ENCODE results near the gene RDX.

RDX gene

DNA sequence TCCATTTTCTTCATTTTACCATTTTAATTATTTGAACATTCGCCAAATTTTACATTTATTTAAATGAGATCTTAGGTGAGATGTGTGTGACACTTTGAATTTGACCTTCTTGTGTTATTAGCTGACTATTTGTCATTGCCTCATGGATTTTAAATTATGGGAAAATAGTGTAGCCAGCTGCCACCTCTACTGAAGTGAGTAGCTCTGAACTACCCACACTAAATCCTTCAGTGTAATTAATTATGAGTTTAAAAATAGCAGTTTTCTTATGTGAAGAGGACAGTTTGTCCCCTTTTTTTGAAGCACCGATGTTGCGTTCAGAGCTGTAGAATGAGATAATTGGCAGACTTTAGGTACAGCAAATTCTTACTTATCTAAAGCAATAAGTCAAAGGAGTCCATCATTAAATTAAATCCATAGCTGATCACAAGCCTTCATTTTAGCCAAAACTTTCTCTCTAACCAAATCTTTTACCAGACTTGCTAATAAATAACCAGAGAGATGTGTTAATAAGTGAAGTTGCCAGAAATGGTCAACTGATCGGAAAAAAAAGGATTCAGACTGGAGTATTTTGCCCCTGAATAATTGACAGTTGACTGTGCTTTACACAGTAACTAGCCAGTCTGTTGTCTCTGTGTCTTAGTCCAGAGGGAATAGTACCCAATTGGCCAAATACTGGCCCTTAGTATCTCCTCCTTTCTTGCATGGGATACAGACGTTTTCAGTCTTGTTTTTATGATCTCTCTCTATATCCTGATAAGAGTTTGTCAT, 128.2 kb downstream of the RDX start:
- no peak for DNase-seq

DNA sequence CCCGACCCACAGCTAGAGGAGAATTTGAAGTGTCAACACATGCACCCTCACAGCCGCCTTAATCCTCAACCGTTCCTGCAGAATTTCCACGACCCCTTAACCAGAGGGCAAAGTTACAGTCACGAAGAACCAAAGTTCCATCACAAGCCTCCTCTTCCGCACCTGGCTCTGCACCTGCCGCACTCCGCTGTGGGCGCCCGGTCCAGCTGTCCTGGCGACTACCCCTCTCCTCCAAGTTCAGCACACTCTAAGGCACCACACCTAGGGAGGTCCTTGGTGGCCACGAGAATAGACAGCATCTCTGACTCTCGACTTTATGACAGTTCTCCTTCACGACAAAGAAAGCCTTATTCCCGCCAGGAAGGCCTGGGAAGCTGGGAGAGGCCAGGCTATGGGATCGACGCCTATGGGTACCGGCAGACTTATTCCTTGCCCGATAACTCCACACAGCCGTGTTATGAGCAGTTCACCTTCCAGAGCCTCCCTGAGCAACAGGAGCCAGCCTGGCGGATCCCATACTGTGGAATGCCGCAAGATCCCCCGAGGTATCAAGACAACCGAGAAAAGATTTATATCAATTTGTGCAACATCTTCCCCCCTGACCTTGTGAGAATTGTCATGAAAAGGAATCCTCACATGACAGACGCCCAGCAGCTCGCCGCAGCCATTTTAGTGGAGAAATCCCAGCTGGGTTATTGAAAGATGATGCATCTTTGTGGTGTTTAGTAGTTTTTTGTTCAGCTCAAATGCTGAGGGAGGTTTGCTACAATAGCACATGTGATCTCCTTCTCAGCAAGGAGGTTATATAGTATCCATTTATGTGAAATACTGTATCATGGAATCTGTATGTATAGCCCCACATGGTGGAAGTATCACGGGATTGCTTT, 131.1 kb downstream of the RDX start:
- DNase-seq = no peak

DNA sequence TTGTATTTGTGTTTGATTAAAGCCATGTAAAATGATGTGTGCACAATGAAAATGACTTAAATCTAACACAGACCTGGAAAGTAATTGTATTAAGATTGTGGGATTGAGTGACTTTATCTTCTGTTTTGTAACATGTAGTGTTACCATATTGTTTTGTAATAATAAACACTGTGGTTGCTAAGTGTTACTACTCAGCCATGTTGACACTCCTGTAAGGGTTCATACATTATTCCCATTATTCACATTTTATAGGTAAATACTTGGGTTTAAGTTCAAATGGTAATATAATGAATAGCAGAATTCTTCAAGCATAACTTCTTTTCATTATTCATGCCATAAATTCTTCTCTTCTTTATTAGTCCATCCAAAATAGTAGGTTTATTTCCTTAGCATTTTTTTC, 134.2 kb downstream of the RDX start:
- DNase-seq = no peak

DNA sequence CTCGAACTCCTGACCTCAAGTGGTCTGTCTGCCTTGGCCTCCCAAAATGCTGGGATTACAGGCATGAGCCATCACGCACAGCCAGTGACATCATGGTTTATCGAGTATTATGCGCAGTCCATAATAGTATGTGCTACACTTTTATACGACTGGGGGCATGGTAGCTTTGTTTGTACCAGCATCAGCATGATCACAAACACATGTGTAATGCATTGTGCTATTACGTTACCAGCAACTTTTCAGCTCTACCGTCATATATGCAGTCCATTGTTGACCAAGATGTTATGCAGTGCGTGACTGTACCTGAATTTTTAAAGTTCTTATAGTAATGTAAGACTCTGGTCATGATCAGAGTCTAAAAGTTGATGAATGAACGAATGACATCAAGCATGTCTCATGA, 135.4 kb downstream of the RDX start:
- no peak for DNase-seq

DNA sequence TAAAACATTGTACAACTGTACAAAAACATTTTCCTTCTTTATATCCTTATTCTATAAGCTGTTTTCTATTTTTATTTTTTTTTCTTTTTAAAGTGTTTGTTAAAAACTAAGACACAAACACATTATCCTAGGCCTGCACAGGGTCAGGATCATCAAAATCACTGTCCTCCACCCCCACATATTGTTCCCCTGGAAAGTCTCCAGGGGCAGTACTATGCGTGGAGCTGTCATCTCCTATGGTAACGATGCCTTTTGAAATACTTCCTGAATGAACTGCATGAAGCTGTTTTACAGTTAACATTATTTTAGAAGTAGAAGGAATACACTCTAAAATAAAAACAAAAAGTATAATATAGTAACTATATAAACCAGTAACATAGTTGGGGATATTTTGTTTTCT, 136.0 kb downstream of the RDX start:
- no peak for DNase-seq

DNA sequence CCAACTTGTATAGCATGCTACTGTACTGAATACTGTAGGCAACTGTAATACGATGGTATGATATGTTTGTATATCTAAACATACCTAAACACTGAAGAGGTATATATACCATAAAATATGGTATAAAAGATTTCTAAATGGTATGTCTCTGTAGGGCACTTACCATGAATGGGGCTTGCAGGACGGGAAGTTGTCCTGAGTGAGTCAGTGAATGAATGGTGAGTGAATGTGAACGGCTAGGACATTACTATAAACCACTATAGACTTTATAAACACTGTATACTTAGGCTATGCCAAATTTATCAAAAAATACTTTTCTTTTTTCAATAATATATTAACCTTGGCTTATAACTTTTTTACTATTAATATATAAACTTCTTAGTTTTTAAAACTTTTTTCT, 136.4 kb downstream of the RDX start:
- no peak for DNase-seq

DNA sequence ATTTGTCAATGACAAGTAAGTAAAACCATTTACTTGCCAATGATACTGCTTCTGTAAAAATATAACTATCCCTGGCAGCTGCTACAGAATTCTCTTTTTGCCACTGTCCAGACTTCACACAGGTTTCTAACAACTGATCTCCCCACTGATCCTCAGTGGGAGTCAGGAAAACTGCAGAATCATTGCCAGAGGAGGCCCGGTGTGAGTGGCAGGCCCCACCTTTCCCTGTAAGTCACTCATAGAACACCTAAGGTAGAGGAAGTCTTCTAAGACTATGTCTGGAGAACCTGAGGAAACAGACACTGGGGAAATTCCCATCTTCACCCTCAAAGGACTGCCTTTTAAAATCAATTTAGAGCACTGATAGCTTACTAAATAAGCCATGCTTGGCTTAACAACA, 136.9 kb downstream of the RDX start:
- no peak for DNase-seq

DNA sequence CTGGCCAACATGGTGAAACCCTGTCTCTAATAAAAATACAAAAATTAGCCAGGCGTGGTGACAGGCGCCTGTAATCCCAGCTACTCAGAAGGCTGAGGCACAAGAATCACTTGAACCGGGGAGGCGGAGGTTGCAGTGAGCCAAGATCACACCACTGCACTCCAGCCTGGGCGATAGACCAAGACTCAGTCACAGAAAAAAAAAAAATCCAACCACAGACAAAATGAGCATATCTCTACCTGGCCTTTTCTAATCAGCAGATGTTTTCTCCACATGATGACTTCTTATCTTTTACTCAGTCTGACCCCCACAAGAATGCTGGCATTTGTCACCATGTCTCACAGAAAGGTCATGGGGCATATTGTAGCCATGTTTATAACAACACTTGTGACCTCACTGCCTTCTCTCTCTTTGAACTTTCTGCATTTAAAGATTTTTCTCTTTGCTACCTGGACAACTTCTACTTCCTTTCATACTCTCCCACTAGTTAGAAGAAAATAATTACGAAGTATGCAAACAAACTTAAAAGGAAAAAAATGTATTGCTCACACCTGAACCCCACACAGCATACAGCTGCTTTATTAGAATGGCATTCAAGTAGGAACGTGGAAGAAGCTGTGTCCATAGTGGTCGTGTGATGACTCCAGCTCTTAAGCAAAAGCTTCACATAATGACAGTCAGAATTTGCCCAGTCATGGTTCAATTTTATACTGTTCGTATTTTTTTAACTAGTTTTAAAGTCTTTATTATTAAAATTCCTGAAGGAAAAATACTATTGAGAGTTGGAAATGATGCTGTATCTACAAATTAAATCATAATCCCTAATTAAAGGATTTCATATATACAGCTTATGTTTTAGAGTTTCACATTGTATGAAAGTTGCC, 137.9 kb downstream of the RDX start:
- DNase-seq = no peak

DNA sequence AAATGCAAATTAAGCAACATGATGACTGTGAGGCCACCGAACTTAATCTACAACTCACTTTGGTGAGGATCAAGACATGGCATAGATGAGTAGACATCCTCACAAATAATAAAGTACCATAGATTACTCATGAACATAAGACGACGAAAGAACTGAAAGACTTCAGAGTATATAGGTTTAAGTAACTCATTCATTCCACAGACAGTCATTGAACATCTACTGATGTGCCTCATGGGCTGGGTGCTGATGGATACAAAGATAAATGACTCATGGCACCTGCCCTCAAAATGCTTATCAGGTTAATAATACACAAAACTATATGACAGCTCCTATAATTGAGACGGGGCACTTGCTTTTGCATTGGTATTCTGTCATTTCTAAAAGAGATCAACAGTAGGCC, 139.9 kb downstream of the RDX start:
- no peak for DNase-seq

DNA sequence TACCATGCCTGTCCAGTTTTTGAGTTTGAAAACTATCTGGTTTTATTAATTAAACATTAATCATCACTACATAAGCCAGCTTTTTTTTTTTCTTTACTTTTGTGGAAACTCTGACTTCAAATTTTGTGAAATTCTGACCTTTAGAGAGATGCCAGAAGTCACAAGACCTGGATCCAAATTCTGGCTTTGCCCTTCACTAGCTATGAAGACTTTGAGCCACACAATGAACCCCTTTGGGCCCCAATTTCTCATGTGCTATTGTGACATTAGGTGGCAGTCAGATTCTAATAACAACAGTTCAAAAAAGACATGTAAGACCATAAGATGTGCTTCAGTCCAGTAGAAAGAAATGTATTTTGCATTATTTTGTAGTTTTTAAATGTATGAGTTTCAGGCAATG, 142.9 kb downstream of the RDX start:
- no peak for DNase-seq

DNA sequence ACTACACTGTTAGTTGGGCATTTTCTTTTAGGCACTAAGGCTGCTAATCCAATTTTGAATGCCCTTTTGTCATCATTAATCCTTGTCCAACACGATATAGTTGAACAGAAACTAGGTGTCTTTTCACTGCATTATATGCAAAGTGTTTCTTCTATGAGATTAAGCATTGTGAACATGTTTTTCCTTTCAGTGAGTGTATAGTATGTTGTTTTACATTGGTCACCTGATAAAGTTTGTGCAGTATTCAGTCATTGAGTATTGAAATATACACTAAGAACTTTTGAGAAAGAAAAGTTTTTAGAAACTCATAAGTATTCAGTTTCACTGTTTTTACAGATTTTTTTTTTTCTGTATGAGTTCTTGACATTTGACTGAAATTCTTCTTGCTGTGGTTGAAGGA, 144.2 kb downstream of the RDX start:
- no peak for DNase-seq

DNA sequence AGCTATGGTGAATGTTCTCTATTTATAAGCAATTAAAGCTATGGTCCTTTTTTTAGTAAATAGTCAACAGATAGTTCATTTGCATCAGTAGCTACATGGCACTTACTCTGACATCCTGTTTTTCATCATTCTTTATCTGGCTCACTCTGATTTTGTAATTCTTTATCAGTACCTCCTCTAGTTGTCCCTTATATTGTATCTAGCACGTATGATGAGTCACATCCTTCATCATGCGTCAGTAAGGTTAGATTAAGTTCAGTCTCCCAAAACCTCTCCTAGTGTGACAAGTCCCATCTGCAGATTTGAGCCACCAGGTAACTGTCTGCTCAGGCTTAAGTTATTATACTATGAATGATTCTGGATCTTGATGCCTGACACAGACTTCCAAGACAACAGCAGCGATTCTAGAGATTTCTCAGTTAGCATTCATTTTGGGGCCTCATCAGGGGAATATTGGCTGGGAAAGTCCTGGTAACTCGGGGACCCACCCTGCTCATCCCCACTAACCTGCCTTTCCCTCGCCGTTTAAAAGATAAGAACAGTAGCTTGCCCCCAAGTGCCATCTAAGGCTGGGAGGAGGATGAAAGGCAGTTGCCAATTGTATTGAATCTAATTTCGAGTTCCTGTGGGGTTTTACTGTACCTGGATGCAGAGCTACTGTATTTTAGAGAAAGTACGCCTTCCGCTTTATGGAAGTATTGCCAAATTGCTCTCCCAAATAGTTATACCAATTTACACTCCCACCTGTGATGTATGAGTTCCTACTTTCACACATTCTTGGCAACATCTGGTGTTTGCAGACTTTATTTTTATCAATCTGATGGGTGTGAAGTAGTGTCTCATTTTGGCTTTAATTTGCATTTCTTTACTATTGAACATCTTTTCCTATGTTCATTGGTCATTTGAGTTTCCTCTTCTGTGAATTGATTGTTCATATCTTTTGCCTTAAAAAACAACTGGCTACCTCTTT, 147.4 kb downstream of the RDX start:
- no peak for DNase-seq

DNA sequence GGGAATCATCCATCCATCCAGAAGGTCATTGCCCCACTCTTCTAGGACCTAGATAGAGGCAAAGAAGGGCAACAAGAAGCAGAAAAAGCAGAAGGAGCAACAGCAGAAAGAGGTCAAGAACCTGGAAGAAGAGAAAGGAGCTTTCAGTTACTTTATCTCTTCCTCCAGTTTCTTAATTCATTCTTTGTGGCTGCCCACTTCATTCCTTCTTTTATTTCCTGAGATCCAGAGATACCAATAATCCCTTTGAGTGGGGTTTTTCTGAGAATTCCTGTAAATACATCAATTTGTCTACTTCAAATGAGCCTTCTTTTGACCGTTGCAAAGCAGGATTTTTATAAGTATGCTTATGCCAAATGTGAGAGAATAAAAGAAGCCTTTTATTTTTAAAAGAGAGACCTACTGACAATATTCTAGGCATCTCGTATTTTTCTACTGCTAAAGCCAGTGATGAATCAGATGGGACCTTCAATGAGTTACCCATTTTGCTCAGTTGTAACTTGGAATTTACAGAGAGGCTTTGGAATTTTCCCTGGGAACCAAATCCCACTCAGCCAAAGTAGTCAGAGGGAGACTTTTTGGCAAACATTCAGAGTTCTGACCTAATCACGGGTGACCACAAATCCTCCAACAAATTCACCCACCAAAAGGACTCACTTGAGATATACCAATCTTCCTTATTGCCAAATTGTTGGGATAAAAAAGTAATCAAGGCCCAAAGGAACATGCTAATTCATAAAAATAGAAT, 148.3 kb downstream of the RDX start:
- no peak for DNase-seq

DNA sequence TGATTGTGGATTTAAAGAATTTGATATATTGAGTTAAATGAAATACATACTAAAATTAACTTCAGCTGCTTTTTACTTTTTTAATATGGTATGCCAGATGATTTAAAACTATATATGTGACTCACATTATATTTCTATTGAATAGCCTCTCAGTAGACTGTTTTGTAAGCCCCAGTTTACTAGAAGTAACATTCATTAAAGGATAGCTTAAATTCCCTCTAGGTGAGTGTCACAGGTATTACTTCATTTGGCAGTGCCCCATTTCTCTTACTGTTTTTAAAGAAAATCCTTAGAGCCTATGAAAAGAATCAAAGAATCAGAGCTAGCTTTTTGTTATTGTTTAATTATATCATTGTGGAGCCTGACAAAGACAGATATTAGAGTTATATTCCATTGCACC, 154.6 kb downstream of the RDX start:
- DNase-seq = no peak

DNA sequence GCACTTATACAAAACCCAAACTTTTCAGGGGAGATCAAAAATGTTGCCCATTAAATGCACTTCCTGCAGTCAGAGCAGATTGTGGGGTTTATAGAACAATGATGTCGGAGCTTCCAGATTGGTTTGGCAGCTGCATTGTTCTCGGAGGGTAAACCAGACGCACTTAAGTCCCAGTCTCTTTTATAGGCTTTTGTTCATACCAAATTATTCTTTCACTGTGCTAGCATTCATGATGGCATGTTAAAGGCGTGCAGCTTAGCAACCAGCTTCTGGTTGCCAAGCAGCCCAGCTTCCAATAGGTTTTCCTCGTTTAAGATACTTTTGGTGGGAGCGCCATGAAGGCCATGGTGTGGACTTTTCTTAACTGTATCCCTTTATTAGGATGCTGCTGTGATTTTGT, 162.3 kb downstream of the RDX start:
- DNase-seq = no peak

DNA sequence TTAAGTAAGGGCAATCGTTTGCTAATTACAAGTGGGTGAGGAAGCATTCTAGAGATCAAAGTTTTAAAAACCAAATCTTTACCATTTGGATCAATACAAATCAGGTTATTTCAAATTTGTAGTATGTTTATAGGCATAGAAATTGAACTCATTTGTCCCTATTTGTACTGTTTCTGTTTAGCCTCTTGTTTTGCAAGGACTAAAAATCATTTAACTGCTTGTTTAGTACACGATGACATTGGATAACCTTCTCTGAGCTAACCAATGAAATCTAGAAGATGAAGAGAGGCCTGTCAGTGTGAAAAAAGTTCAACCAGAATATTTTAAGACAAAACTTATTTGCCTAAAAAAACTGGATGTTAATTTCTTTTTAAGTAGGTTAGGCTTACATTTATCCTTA, 163.3 kb downstream of the RDX start:
- DNase-seq = no peak

DNA sequence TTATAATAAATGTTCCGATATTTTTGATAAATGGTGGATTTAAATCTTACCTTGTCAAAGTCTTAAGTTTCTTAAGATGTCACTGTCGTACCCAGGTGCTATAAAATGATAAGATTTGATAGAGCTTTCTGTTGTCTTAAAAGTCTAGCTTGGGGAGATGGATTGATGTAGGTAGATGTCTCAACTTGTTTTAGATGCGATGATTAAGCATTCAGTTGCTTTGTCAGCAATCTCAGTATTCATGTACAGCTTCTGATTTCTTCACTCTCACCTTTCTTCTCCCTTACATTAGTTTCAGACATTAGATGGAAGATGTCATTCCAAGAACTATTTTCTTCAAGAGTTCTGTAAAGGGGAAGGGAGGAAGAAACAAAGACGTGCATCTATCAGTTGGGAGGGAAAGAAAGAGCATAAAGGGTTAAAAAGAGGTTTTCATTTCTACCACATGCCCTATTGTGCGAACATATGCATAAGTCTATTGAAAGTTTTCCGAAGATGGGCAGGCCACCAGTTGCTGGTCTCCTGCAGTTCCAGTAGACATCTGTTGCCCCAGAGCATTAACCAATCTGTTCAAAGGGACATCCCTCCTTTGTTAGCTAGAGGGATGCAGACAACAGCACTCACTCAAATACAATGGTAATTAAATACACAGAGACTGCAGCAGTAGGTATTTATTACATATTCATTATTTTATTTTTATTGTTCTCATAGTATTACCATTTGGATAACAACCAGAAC, 164.9 kb downstream of the RDX start:
- no peak for DNase-seq

DNA sequence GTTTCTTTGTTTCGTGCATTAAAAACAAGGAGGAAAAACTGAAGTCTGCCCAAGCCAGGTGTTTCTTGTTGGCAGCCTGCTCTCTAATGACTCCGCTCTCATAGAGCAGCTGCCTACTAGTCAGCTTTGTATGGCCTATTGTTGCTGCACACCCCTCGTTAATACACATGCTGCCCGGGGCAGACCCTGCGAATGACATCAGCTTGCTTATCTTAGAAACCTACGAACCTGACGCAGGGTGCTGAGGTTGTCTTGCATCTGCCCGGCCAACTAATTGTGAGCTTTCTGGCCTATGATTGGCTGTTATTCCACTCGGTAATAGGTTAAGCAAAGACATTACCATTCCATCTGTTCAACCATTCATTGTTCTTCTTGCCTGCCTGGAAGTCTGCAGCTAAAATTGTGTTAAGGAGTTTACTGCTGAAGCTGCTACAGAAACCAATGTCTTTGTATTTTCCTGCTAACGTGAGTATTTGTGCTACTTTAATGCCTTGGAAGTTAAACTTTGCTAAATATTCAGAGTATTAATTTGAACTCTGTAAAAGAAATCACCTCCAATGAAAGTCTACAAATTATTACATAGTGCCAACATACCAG, 165.7 kb downstream of the RDX start:
- DNase-seq = no peak

DNA sequence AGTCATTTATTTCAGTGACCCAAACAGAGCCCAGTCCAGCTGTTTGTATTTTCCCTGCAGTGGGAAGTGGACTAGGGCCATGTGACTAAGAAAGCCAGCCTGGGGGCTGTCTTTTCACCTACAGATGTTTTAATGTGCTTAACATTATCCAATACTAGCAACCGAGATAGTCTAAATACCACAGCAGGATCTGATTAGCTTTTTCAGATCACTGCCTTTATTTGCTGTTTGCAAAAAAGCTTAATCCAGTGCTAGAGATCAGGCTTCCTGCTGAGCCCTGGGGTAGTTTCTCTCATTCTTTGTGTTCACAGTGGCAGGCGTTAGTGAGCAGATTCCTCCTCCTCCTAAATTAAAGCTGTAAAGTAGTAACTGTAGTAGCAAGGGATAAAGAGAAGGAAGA, 168.3 kb downstream of the RDX start:
- DNase-seq = no peak

DNA sequence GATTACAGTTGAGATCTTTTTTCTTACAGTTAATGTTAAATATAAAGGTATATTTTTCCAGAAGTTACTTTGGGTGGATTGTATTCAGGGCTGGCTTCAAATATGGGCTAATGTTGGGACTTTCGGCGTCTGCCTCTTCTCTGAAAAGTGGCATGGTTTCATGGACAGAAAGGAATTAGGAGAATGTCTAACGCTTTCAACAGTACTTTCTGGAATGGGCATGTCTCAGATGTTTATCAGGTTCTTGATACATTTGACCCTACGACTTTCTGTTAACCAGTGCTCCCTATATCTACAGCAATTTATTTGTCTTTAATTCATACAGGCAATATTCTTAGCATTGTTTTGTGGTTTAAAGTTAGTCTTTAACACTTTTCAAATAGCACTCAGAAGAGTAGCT, 169.5 kb downstream of the RDX start:
- no peak for DNase-seq

Measured in GDM1 (cell line).